ENCODE results near the gene NGF.
"Not testable (repeated sequence)": the region's sequence is repeated elsewhere in the genome, so short reads cannot be mapped to it uniquely, and the experiment has no call there.

NGF gene

DNA sequence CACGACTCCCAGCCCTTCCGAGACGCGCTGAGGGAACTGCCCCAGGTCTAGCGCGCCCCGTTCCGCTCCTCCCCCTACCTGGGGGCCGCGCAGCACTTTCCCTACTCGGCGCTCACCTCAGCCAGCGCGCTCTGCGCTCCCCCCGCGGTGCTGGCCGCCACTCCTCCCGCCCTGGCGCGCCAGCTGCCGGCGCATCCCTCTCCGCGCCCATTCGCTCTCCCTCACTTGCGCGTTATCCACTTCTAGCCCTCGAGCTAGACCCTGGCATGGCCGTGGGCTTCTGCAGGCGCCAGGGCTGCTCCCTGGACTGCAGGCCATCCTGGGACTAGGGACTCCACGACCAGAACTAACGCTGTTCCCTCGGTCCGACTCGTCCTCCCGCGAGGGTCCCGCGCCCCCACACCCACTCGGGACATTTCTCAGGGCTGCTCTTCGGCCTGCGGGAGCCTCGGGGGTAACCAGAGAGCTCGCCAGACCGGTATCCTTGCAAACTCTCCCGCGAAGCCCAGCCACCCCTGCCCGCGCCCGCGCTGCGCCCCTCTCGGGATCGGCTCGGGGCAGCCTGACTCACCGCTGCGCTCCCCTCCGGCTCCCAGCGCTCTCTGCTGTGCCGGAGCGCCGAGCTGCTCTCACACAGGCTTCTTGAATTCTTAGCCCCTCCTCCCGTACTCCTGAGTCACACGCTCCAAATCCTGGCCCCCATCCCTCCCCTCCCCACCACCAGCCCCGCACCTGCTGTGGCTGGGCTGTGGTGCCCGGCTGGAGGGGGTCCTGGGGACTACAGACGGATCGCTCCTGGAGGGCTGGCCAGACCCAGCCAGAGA is at the start of gene NGF:
NGF (minus strand) TSS at position 617 of the 824 bp plus-strand sequence. CDS start 51,454 bp downstream, outside the sequence.
- DNase-seq = no peak

GRCh38 chr1:115383455-115383854 is 45.4 kb upstream of the NGF start:
- DNase-seq = not testable (repeated sequence)

- no peak for DNase-seq
These were observed 41.9 kb upstream of the NGF start for GRCh38 chr1:115379943-115380342.

- DNase-seq = no peak
These were observed 39.4 kb upstream of the NGF start for GRCh38 chr1:115377411-115377810.

DNA sequence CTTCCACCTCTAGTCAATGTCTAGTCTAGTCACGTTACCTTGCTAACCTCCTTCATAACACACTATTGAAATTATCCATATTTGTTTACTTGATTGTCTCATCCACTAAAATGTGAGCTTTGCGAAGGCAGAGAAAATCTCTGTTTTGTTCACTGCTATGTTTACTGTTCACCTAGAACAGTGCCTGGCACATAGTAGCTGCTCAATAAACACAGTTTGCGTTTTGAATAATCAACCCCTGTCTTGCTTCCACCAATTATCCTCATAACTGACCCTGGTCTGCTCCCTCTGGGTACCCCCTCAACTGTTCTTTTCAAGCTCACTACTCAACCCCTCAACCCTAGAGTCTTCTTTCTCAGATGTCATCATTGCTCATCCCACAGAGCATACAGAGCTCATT is 36.5 kb upstream of the NGF start:
- DNase-seq = no peak

DNA sequence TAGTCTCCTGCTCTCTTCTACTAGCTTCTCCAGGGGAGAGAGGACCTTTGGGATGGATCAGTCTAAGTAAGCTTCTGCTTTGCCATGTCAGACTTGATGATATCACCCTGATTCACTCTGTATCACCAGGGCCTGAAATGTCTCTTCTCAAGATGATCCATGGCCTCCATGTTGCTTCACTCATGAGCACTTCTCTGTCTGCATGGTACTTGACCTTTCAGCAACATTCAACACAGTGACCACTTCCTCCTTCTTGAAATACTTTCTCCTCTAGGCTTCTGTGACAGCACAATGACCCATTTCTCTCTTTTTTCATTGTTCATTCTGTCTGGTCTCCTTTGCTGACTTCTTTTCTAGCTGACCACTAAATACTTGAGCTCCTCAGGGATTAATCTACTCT is 35.3 kb upstream of the NGF start:
- peak; percentile 93 for DNase-seq

GRCh38 chr1:115365738-115366137 is 27.7 kb upstream of the NGF start:
- no peak for DNase-seq

GRCh38 chr1:115364780-115365155 is 26.7 kb upstream of the NGF start:
- no peak for DNase-seq

DNA sequence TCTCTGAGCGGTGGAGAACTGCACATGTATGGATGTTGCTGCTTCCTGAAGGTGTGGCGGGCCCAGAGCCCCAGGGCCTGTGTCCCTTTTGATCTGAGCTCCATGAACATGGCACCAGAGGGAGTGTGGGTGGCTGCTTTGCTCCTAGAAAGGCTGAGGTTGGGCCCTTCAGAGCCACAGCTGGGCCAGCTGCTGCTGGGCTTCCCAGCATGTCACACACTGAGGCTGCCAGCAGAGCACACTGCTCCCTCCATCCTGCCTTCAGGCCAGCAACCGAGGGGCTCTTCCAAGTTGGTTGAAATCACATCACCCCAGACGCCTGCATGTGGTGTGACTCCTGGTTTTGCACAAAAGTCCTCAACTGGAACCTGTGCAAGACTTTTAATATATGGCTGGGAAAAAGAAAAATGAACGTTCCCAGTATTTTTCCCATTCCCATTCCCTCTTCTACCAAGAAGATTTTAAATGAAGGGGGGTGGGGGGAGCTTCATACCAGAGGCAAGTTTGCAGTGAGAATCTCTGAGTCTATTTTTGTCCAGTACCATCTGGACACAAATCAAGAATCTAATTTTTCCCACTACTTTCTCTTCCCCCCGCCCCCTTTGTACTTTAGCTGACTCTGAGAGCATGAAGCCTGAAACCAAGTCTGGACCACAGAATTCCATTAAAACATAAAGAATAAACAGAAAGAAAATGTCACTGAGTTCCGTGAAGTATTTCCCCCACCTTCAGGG is 26.2 kb upstream of the NGF start:
- no peak for DNase-seq

- no peak for DNase-seq
These were observed 25.1 kb upstream of the NGF start for GRCh38 chr1:115363171-115363570.

DNA sequence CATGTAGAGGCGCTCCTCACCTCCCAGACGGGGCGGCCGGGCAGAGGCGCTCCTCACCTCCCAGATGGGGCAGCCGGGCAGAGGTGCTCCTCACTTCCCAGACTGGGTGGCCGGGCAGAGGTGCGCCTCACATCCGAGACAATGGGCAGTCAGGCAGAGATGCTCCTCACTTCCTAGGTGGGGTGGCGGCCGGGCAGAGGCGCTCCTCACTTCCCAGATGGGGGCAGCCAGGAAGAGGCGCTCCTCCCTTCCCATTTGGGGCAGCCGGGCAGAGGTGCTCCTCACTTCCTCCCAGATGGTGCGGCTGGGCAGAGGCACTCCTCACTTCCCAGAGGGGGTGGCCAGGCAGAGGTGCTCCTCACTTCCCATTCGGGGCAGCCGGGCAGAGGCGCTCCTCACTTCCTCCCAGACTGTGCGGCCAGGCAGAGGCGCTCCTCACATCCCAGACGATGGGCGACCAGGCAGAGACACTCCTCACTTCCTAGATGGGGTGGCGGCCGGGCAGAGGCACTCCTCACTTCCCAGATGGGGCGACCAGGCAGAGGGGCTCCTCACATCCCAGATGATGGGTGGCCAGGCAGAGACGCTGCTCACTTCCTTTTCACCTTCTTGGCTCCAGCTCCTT is 22.6 kb upstream of the NGF start:
- not testable (repeated sequence) for DNase-seq

GRCh38 chr1:115359787-115360452 is 21.9 kb upstream of the NGF start:
- DNase-seq = not testable (repeated sequence)

- no peak for DNase-seq
These were observed 18.3 kb upstream of the NGF start for GRCh38 chr1:115356356-115356755.

DNA sequence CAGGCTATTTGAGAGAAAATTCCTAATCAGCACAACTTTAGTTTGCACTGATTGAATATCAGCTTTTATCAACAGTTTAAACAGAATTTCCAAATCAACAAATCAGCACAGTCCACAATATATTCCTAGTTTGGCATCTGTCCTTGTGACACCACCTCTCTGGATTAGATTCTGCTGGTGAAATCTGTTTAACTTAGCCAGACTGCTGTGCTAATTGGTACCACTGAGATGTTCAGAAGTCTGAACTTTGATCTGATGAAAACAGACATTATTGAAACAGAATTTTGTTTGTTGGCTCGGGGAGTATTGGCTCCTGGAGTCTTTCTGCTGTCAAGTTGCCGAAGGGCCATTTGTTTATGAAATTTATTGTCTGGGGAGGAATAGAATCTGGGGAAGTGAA is 17.0 kb upstream of the NGF start:
- no peak for DNase-seq

DNA sequence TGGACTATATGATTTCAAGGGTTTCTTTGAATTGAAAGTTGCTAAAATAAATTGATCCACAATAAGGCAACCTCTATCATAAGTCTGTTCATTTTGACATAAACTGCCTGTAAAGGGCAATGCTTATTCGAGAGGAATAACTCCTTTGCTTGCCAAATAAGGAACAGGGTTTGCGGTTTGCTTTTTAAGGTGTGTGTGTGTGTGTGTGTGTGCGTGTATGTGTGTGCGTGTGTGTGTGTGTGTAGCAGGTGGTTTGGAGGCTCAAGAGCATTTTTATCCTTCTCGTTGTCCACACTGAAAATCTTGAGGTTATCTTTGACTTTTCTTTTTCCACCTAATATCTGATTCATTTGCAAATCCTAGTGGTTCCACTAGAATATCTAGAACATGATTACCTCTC is 13.1 kb upstream of the NGF start:
- DNase-seq = no peak

DNA sequence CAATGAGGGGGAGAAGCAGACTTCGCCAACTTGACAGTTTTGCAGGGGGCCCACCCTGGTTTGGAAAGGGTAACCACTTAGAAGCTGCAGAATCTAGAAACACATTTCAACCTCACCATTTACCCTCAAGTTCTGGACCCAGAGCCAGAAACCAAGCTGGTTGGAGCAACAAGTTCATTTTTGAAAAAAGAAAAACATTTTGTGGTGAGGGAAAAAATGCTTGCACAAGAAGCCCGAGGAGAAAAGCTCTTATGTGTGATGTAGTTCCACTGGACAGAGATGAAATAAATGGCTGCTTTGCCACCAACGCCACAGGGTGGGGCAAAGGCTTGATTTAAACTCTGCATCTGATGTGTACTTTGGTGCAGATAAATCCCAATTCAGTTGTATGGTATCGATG is 10.6 kb upstream of the NGF start:
- DNase-seq = no peak

GRCh38 chr1:115347282-115347681 is 9.2 kb upstream of the NGF start:
- no peak for DNase-seq

GRCh38 chr1:115343200-115343737 is 5.2 kb upstream of the NGF start:
- no peak for DNase-seq

- no peak for DNase-seq
These were observed 3.9 kb upstream of the NGF start for GRCh38 chr1:115341948-115342347.

DNA sequence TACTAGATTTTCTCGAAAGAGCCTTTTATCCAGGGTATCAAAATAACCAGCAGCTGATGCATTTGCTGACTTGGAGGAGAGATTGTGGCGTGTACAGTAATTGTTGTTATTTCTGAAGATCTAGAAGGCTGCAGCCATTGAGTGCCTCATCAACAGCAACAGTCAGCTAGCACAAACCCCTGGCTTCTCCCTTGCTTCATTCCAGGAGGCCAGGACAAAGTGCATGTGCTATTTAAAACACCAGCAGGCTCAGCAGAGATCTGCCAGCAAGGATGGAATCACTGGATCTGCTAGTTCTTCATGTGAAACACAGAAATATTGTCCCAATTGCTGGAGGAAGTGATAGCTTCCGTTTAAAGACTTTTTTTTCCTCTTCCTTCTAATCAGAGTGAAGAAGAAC is 2.8 kb upstream of the NGF start:
- DNase-seq = no peak

GRCh38 chr1:115338457-115338820 is 390 bp upstream of the NGF start:
- no peak for DNase-seq

GRCh38 chr1:115337276-115337632 is 795 bp downstream of the NGF start:
- no peak for DNase-seq

- no peak for DNase-seq
These were observed 1.3 kb downstream of the NGF start for GRCh38 chr1:115336741-115337140.
